Lower lobe of right lung (tissue), 2 donors: ENCODE results near the gene IL25. TPM values are rescaled to one million over a fixed set of nuclear protein-coding genes. Genes with fewer than 3 reads are reported as not detected.

Experiments used
- ATAC-seq, 2 donors: fragments of 200-7000 bp; cut with Tn5 transposase; one replicate each; pipeline ENCODE4 v1.9.1; 2020 to 2022; ENCODE audit warnings: mild to moderate bottlenecking in 2 of 2, moderate library complexity in 2 of 2
- DNase-seq: peaks from one replicate; pipeline ENCODE4 v3.0.0-alpha.2; 2020
- H3K27ac ChIP-seq: fragments of 200-600 bp; one replicate; pipeline ENCODE4 v1.8.0; 2022
- H3K27me3 ChIP-seq: fragments of 200-600 bp; one replicate; pipeline ENCODE4 v1.8.0; 2022; ENCODE audit warnings: low read depth
- H3K36me3 ChIP-seq: fragments of 200-600 bp; one replicate; pipeline ENCODE4 v1.8.0; 2022; ENCODE audit warnings: mild to moderate bottlenecking
- H3K4me1 ChIP-seq: fragments of 200-600 bp; one replicate; pipeline ENCODE4 v1.8.0; 2022
- H3K4me3 ChIP-seq: fragments of 200-600 bp; one replicate; pipeline ENCODE4 v1.8.0; 2022; ENCODE audit warnings: mild to moderate bottlenecking
- H3K9me3 ChIP-seq: fragments of 200-600 bp; one replicate; pipeline ENCODE4 v1.8.0; 2022
- intact Hi-C: fragments of 100-400 bp; cut with DNase I; formaldehyde crosslinking; loops from one replicate; pipeline ENCODE4 v1.11.0; 2022
- total RNA-seq: library from RNA; stranded (reverse); fragmentation: NEBNext Ultra II Directional; extraction: Animal tissue kit (Norgen Biotek cat#: 25700); gene quantifications from one replicate; pipeline ENCODE4 v1.2.1, GENCODE V29; 2021
- TF ChIP-seq, protein P1 (sequence below): fragments of 200-600 bp; IDR thresholded peaks from one replicate; pipeline ENCODE4 v1.8.0; 2022; ENCODE audit warnings: antibody characterized with exemption, mild to moderate bottlenecking
- donor health status: DM: no; HTN: yes; CAD: no; lungs with severe emphysema.

The IL25 gene
- total RNA-seq, 1 donor from 2014 or later = not detected

DNA sequence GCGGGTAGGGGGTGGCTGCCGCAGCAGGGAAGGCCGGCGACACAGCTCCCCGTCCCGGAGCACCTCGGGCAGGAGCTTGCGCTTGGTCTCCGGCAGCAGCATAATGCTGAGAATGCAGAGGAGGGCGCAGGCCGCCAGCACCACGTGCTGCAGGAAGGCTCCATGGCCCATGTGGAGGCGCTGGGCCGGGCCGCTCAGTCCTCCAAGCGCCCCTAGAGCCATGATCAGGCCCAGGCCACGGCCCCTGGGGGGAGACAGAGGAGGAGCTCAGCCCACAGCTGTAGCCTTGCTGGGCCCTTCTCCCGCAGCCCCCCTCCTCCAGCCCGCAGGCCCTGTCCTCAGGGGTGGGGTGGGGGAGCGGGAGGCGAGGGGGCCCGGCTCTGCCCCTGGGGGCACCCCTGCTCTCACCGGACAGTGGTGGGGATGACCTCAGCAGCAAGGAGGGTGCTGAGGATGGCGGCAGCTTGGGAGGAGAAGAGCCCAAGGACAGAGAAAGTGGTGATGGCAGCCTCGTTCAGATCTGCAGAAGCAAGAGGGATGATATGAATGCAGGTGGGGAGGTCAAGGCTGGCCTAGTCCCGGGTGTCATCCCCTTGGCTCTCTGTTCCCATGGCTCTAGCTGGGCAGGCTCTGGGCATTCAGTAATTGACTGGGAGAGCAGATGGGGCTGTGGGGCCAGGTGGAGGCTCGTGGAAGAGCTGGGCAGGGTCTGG is 25.8 kb upstream of the IL25 start:
- Histone ChIP-seq H3K9me3 (no peaks in the 10 kb centered on the region), H3K27ac (no peak overlapping the region), H3K36me3 (no peaks in the 10 kb centered on the region), H3K27me3 (peaks cover 14% of the 10 kb centered on the region), H3K4me3 (no peak overlapping the region), H3K4me1 (peaks cover 3% of the 10 kb centered on the region)
- DNase-seq (no peak), ATAC-seq (peak in 1 of 2 donors; percentile 31)
- intact Hi-C loops = no loop called here
- TF ChIP-seq, protein P1, sequence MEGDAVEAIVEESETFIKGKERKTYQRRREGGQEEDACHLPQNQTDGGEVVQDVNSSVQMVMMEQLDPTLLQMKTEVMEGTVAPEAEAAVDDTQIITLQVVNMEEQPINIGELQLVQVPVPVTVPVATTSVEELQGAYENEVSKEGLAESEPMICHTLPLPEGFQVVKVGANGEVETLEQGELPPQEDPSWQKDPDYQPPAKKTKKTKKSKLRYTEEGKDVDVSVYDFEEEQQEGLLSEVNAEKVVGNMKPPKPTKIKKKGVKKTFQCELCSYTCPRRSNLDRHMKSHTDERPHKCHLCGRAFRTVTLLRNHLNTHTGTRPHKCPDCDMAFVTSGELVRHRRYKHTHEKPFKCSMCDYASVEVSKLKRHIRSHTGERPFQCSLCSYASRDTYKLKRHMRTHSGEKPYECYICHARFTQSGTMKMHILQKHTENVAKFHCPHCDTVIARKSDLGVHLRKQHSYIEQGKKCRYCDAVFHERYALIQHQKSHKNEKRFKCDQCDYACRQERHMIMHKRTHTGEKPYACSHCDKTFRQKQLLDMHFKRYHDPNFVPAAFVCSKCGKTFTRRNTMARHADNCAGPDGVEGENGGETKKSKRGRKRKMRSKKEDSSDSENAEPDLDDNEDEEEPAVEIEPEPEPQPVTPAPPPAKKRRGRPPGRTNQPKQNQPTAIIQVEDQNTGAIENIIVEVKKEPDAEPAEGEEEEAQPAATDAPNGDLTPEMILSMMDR = no peak

DNA sequence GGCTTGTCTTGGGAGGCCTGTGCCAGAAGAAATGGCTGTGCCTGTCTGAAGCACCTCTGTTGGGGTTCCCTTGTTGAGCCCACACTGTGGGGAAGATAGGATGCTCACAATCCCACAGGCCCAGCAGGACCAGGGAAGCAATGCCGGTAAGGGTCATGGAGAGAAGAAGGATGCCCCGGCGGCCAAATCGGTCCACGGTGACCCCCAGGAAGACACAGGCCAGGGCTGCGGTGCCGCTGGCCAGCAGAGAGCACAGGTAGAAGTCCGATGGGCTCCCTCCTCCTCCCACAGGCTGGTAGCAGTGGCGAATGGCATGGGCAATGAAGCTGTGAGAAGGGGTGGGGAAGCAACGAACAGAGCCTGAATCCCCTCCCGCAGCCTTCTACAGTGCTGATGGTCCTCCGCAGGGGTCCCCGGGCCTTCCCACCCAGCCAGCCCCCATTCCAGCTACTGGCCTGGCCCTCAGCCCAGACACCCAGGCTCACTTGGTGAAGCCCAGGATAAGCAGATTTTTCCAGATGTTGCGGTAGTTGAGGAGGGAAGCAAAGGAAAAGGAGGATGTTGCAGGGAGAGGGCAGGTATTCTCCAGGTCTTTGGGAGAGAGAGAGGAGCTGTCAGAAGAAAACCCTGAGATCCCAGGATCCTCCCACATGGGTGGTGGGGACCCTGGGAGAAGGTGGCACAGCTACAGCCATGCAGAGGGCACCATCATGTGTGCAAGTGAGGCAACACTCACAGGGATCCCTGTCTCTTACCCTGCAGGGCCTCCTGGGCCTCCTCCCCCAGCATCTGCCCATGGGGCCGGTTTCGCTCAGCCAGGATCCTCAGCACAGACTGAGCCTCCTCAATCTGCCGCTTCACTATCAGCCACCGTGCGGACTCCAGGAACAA is 25.0 kb upstream of the IL25 start:
- H3K27me3 ChIP-seq = peaks cover 22% of the 10 kb centered on the region
- H3K4me1 ChIP-seq = peaks cover 11% of the 10 kb centered on the region
- no peak overlapping the region for H3K4me3 ChIP-seq
- no peaks in the 10 kb centered on the region for H3K36me3 ChIP-seq
- DNase-seq = no peak
- no peak for ATAC-seq
- TF ChIP-seq, protein P1 = no peak
- H3K27ac ChIP-seq = no peak overlapping the region
- intact Hi-C loops = no loop called here
- no peaks in the 10 kb centered on the region for H3K9me3 ChIP-seq

DNA sequence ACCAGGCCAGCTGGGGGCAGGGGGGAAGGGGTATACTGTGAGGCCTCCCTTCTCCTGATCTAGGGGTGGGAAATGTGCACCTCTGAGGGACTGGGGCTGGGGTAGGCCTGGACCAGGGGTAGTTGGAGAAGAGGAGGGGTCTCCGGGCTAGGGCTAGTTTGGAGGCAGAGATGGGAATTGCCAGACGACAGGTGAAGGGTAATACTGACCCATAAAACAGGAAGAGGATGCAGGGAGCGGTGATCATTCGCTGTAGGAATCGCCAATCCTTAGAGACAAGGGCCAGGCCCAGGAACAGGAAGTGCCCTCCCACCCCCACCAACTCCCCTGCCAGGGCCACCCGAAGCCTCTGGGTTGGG is 24.3 kb upstream of the IL25 start:
- intact Hi-C loops = no loop called here
- no peak for ATAC-seq
- TF ChIP-seq, protein P1 = no peak

DNA sequence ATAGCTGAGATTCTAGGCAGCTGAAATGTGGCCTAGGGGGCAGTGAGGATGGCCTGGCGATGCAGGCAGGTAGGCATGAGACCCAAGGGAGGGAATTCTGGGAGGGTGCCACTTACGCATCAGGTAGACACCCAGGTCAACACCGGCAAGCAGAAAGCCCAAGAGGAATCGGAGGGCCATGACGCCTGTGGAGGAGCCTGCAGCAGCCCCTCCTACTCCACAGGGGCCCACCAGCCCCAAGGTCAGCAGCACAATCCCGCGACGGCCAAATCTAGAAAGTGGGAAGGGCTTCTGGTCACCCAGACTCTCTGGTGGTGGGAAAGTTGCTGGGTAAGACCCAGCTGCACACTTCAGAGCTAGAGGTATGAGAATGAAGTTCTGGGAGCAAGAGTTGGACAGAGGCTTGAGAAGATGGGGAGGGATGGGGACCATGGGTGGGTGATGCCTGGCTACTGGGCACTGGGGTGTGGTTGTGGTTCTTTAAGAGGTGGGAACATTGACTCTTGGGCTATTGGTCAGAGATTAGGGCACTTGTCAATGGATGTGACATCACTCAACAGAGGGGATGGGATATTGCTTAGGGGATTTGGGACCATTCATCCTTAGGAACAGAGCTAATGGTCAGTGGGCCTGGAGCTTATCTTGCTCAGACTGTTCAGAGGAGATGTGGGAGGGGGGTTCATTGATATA is 23.3 kb upstream of the IL25 start:
- ATAC-seq = no peak
- TF ChIP-seq, protein P1 = no peak
- Histone ChIP-seq H3K27me3 (peaks cover 23% of the 10 kb centered on the region), H3K4me1 (peaks cover 18% of the 10 kb centered on the region), H3K36me3 (no peaks in the 10 kb centered on the region), H3K9me3 (no peaks in the 10 kb centered on the region), H3K27ac (no peak overlapping the region), H3K4me3 (no peak overlapping the region)
- intact Hi-C loops = no loop called here
- no peak for DNase-seq

More for the DNA sequence above, 24.3 kb upstream of the IL25 start:
- DNase-seq = no peak
- H3K27ac ChIP-seq = no peak overlapping the region
- no peaks in the 10 kb centered on the region for H3K9me3 ChIP-seq
- H3K36me3 ChIP-seq = no peaks in the 10 kb centered on the region
- H3K4me3 ChIP-seq = no peak overlapping the region
- peaks cover 17% of the 10 kb centered on the region for H3K4me1 ChIP-seq
- H3K27me3 ChIP-seq = peaks cover 23% of the 10 kb centered on the region

DNA sequence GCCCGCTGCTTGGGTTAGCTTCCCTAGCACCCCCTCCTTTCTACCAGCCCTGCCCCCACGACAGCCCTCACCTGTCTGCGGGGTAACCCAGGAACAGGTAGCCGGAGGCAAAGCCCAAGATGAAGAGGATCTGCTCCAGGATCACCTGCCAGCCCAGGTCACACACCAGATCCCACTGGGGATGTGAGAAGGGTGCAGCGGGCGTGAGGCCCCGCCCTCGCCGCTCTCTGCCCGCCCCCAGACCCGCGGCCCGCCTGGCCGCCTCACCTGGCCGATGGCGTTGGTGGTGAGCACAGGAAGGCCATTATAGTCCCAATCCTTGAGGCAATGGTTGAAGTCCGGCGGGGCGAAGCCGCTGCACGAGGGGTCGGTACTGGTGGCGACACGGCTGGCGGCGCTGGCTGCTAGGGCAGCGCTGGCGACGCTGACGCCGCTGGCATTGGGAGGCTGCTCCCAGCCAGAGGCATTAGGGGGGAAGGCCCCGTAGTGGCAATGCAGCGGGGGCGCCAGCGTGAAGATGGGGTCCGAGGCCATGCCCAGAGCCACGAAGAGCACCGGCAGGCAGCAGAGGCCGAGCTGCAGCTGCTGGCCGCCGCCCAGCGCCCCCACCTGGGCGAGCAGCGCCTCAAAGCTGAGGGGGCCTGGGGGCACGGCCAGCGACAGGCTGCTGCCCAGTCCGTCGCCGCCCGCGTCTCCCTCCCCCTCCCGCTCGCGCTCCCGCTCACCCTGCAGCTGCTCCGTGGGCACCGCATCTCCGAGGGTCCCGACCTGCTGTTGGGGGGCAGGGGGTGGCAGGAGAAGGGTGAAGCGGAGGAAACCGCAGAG is 20.7 kb upstream of the IL25 start:
- ATAC-seq (peak; percentile 34 to 50), DNase-seq (no peak)
- H3K9me3 ChIP-seq = no peaks in the 10 kb centered on the region
- H3K4me1 ChIP-seq = peaks cover 18% of the 10 kb centered on the region
- H3K27ac ChIP-seq = no peak overlapping the region
- H3K27me3 ChIP-seq = peaks cover 23% of the 10 kb centered on the region
- peaks cover under 1% of the 10 kb centered on the region for H3K36me3 ChIP-seq
- intact Hi-C loops = no loop called here
- TF ChIP-seq, protein P1 = no peak
- peak overlapping the region; percentile 74 for H3K4me3 ChIP-seq
